HCT116 (cell line): ENCODE measurements around the gene PAX5. TPM values are rescaled to one million over a fixed set of nuclear protein-coding genes. Genes with fewer than 3 reads are reported as not detected.

Experiments
- ATAC-seq: fragments of 200-7000 bp; cut with Tn5 transposase; 2 replicates; pipeline ENCODE4 v1.9.1; 2020; ENCODE audit warnings: mild to moderate bottlenecking, moderate library complexity
- BruUV-seq: library from RNA; stranded (reverse); fragments of 400-500 nt; replicated peaks from 2 replicates; lab custom pipeline; 2021; lab: Mats Ljungman, UMichigan
- CTCF ChIA-PET: fragments of 300-600 bp; sonication (Branson Sonifier 250); formaldehyde crosslinking; loops from one replicate; lab custom pipeline; 2021; ENCODE audit warnings: antibody characterized with exemption; lab: Charles Lee
- POLR2A ChIA-PET: fragments of 300-600, 350-600 bp; sonication (Branson Sonifier 250); formaldehyde crosslinking; loops from one replicate; lab custom pipeline; 2021; ENCODE audit warnings: antibody characterized with exemption; lab: Charles Lee
- RAD21 ChIA-PET, 2 experiments: fragments of 300-600 bp; sonication (Branson Sonifier 250); formaldehyde crosslinking; loops; one replicate each; lab custom pipeline; 2023; ENCODE audit warnings: low total read pairs in 2 of 2; ENCODE audit not compliant: uncharacterized antibody in 2 of 2, unreplicated experiment in 2 of 2, low non-redundant PET in 1 of 2; lab: Charles Lee
- DNase-seq: peaks from one replicate; pipeline ENCODE4 v3.0.0-alpha.2; 2010; ENCODE audit warnings: low read depth, low spot score
- H2AFZ ChIP-seq: fragments of 200-600 bp; shearing (Covaris generic), sonication (generic); 2 replicates; pipeline ENCODE4 v1.6.1; 2017; ENCODE audit warnings: low read depth, mixed run types, mixed read lengths, antibody characterized with exemption, low read length; ENCODE audit not compliant: poor library complexity, severe bottlenecking
- H3K27ac ChIP-seq: 2 replicates; pipeline ENCODE4 v1.5.1; 2012; ENCODE audit warnings: low read depth, low read length
- H3K27me3 ChIP-seq: fragments of 200-600 bp; sonication (generic); 2 replicates; pipeline ENCODE4 v1.6.1; 2016; ENCODE audit warnings: mixed run types, low read length, mixed read lengths; ENCODE audit not compliant: insufficient read depth
- H3K36me3 ChIP-seq, 2 experiments: fragments of 200-500 bp in 1 of 2; fragments of 200-600 bp in 1 of 2; sonication (Bioruptor generic) in 1 of 2; sonication (generic) in 1 of 2; 2 replicates each; pipeline versions ENCODE4 v1.5.1 to v1.6.1; 2014 to 2016; ENCODE audit warnings: low read length in 2 of 2, inconsistent platforms in 1 of 2, mixed read lengths in 1 of 2, mixed run types in 1 of 2; ENCODE audit not compliant: insufficient read depth in 2 of 2, control insufficient read depth in 1 of 2
- H3K4me1 ChIP-seq, 2 experiments: fragments of 200-600 bp in 1 of 2; sonication (generic) in 1 of 2; 2 replicates each; pipeline versions ENCODE4 v1.5.1 to v1.6.1; 2012 to 2017; ENCODE audit warnings: low read length in 2 of 2, inconsistent platforms in 1 of 2, mild to moderate bottlenecking in 1 of 2, mixed read lengths in 1 of 2, mixed run types in 1 of 2, moderate library complexity in 1 of 2; ENCODE audit not compliant: insufficient read depth in 2 of 2, control insufficient read depth in 1 of 2
- H3K4me2 ChIP-seq: fragments of 200-600 bp; sonication (generic); 2 replicates; pipeline ENCODE4 v1.6.1; 2017; ENCODE audit warnings: mixed run types, low read length, mixed read lengths
- H3K4me3 ChIP-seq, 2 experiments: fragments of 200-600 bp in 1 of 2; sonication (generic) in 1 of 2; replicated peaks in 1 of 2; 2 replicates each; pipeline ENCODE4 v1.5.1; 2011 to 2016; ENCODE audit warnings: low read length in 2 of 2, control low read depth in 1 of 2, low read depth in 1 of 2, mild to moderate bottlenecking in 1 of 2, mixed read lengths in 1 of 2, mixed run types in 1 of 2
- H3K79me2 ChIP-seq: fragments of 200-600 bp; sonication (generic); 2 replicates; pipeline ENCODE4 v1.6.1; 2017; ENCODE audit warnings: mild to moderate bottlenecking, mixed run types, low read length, moderate library complexity, mixed read lengths; ENCODE audit not compliant: insufficient read depth
- H3K9ac ChIP-seq: fragments of 200-600 bp; sonication (generic); 2 replicates; pipeline ENCODE4 v1.6.1; 2016; ENCODE audit warnings: low read length, mixed read lengths
- H3K9me2 ChIP-seq: fragments of 200-600 bp; sonication (generic), shearing (Covaris generic); 2 replicates; pipeline ENCODE4 v1.6.1; 2017; ENCODE audit warnings: mixed run types, mild to moderate bottlenecking, moderate library complexity; ENCODE audit not compliant: insufficient read depth
- H3K9me3 ChIP-seq, 2 experiments: fragments of 200-500 bp in 1 of 2; fragments of 200-600 bp in 1 of 2; sonication (Bioruptor generic) in 1 of 2; sonication (generic) in 1 of 2; 2 replicates each; pipeline ENCODE4 v1.6.1; 2014 to 2017; ENCODE audit warnings: low read length in 2 of 2, mixed read lengths in 2 of 2, inconsistent platforms in 1 of 2, low read depth in 1 of 2, mild to moderate bottlenecking in 1 of 2, mixed run types in 1 of 2, moderate library complexity in 1 of 2; ENCODE audit not compliant: control insufficient read depth in 1 of 2, insufficient read depth in 1 of 2
- H4K20me1 ChIP-seq: fragments of 200-600 bp; sonication (generic), shearing (Covaris generic); 2 replicates; pipeline ENCODE4 v1.6.1; 2017; ENCODE audit warnings: mixed run types, mild to moderate bottlenecking, moderate library complexity; ENCODE audit not compliant: insufficient read depth
- ATF3 ChIP-seq: IDR thresholded peaks from 2 replicates; pipeline ENCODE4 v1.6.1; 2012
- CEBPB ChIP-seq: IDR thresholded peaks from 2 replicates; pipeline ENCODE4 v1.6.1; 2012; ENCODE audit warnings: low read depth
- CTCF ChIP-seq, 3 experiments: fragments of 200-600 bp in 1 of 3; sonication (generic) in 1 of 3; IDR thresholded peaks in 2 of 3; conservative IDR thresholded peaks in 1 of 3; 2 replicates each; pipeline ENCODE4 v1.5.1; 2012 to 2017; ENCODE audit warnings: low read depth in 2 of 3, low read length in 2 of 3, antibody characterized with exemption in 1 of 3, borderline replicate concordance in 1 of 3, control low read depth in 1 of 3, mild to moderate bottlenecking in 1 of 3, mixed read lengths in 1 of 3, mixed run types in 1 of 3, moderate library complexity in 1 of 3; ENCODE audit not compliant: insufficient read depth in 1 of 3
- EGR1 ChIP-seq: IDR thresholded peaks from 2 replicates; pipeline ENCODE4 v1.6.1; 2012; ENCODE audit warnings: low read depth
- ELF1 ChIP-seq: IDR thresholded peaks from 2 replicates; pipeline ENCODE4 v1.6.1; 2012; ENCODE audit warnings: low read depth, borderline replicate concordance
- EZH2phosphoT487 ChIP-seq: fragments of 200-600 bp; IDR thresholded peaks from 2 replicates; pipeline ENCODE4 v1.6.1; 2018; ENCODE audit warnings: antibody characterized with exemption, borderline replicate concordance
- MAX ChIP-seq: IDR thresholded peaks from 2 replicates; pipeline ENCODE4 v1.6.1; 2012
- POLR2A ChIP-seq: IDR thresholded peaks from 2 replicates; pipeline ENCODE4 v1.7.0; 2011; ENCODE audit warnings: borderline replicate concordance; ENCODE audit not compliant: insufficient read depth, insufficient read length; ENCODE audit errors: extremely low read depth
- POLR2AphosphoS5 ChIP-seq: IDR thresholded peaks from 2 replicates; pipeline ENCODE4 v1.6.1; 2011; ENCODE audit warnings: mild to moderate bottlenecking, low read depth, low read length, moderate library complexity
- RAD21 ChIP-seq: IDR thresholded peaks from 2 replicates; pipeline ENCODE4 v1.6.1; 2012; ENCODE audit warnings: low read depth, mild to moderate bottlenecking
- YY1 ChIP-seq: IDR thresholded peaks from 2 replicates; pipeline ENCODE4 v1.6.1; 2011; ENCODE audit warnings: low read length, low read depth, moderate library complexity, mild to moderate bottlenecking; ENCODE audit not compliant: insufficient replicate concordance; ENCODE audit errors: extremely low read depth
- intact Hi-C: fragments of 100-400 bp; cut with micrococcal nuclease; formaldehyde crosslinking; loops from 2 replicates; pipeline ENCODE4 v1.10.0; 2022
- total RNA-seq: library from RNA; stranded (reverse); gene quantifications from one replicate; pipeline ENCODE4 v1.2.1, GENCODE V29; 2021; ENCODE audit not compliant: unreplicated experiment

PAX5 gene
- total RNA-seq, 1 experiment from 2014 or later = 0.17 TPM

- Histone ChIP-seq H4K20me1 (no peaks in the 10 kb centered on the region), H3K4me2 (no peak overlapping the region), H3K79me2 (no peaks in the 10 kb centered on the region), H3K9me2 (no peaks in the 10 kb centered on the region), H3K36me3 (no peaks in the 10 kb centered on the region), H2AFZ (no peak overlapping the region), H3K9me3 (no peaks in the 10 kb centered on the region), H3K27ac (no peak overlapping the region), H3K9ac (no peak overlapping the region), H3K4me1 (peaks cover 0 to 9% of the 10 kb centered on the region in 2 experiments; a peak in 2 of 4 replicates), H3K27me3 (no peaks in the 10 kb centered on the region), H3K4me3 (no peak overlapping the region)
- no TSS peak for BruUV-seq
- ChIA-PET RAD21 (no interaction called here), POLR2A (no interaction called here), CTCF (no interaction called here)
- intact Hi-C loops = no loop called here
- DNase-seq (no peak), ATAC-seq (no peak)
- TF ChIP-seq ATF3 = no peak
- no peak for TF ChIP-seq YY1
- TF ChIP-seq ELF1 = no peak
- TF ChIP-seq RAD21 = no peak
- no peak for TF ChIP-seq EZH2phosphoT487
- no peak for TF ChIP-seq CTCF (IDR thresholded peaks at IDR 0.05 in 2 of 3, conservative IDR thresholded peaks at IDR 0.05 in 1 of 3; ENCODE audit: borderline replicate concordance in 1 of 3, insufficient read depth in 1 of 3, low read depth in 2 of 3, low read length in 2 of 3)
- TF ChIP-seq MAX = no peak
- TF ChIP-seq POLR2AphosphoS5 = no peak
- no peak for TF ChIP-seq CEBPB
- no peak for TF ChIP-seq EGR1
- TF ChIP-seq POLR2A = no peak
These were observed 67.5 kb downstream of the PAX5 start for GRCh38 chr9:36966371-36967097.
